GM03348 (cell line): ENCODE results near the gene SRP68.
"Not testable (repeated sequence)": the region's sequence is repeated elsewhere in the genome, so short reads cannot be mapped to it uniquely, and the experiment has no call there.

ENCODE experiments used
- DNase-seq: peaks from one replicate; pipeline ENCODE4 v3.0.0; 2012; ENCODE audit warnings: low spot score

Gene SRP68

DNA sequence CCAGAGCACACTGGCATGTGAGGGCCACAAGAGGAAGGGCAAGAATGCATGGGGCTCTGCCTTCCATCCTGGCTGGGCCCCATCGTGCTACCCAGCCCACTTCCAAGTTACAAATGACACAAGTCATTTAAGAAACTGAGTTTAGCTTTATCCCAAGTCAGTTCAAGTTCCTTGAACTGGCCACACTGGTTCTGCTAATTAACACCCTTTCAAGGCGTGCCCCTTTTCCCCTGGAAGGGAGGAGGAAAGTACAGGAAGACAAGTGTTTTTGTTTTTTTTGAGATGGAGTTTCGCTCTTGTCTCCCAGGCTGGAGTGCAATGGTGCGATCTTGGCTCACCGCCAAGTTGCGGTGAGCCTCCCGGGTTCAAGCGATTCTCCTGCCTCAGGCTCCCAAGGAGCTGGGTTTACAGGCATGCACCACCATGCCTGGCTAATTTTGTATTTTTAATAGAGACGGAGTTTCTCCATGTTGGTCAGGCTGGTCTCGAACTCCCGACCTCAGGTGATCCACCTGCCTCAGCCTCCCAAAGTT lies 27.8 kb downstream of the SRP68 start:
- DNase-seq: not testable (repeated sequence)

DNA sequence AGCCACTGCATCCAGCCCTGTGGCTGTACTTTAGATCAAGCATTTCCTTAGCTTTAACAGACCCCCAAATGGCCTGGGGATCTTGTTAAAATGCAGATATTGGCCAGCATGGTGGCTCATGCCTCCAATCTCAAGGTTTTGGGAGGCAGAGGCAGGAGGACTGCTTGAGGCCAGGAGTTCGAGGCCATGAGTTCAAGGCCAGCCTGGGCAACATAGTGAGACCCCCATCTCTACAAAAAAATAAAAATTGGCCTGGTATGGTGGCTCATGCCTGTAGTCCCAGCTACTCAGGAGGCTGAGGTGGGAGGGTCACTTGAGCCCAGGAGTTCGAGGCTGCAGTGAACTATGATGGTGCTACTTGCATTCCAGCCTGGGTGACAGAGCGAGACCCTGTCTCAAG lies 29.4 kb downstream of the SRP68 start:
- not testable (repeated sequence) for DNase-seq

DNA sequence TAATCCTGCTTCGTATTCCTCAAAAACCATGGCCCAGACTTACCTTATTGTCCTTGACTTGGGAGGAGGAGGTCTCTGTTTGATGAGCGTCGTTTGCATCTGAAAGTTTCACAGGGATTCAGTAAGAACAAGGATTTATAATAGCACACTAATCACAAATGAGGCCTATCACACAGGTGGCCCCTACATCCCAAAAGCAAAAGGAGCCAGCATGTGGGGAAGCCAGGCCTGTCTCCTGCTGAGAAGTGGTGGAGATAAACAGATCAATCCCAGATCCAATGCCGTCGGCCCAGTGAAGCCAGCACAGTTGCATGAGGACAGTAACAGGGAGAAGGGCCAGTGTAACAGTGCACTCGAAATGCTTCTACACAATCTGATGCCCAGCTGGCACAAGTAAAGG lies 31.9 kb downstream of the SRP68 start:
- DNase-seq: no peak

DNA sequence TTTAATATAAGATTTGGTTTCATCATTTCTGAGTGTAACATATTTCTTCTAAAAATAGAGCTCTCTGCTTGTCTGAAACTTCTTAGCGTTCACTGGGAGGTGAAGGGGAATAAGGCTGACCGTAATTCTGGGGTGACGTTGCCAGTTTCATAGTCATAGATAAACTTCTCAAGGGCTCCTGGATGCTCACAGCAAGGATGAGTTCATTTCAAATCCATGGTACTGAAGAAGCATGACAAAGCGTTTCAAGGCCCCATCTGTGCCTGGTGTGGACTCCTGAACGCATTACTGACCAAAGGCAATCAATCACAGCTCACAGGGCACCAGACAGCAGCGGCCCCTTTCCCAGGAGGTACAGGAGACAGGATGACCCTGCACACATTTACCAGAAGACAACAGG lies 33.2 kb downstream of the SRP68 start:
- no peak for DNase-seq

DNA sequence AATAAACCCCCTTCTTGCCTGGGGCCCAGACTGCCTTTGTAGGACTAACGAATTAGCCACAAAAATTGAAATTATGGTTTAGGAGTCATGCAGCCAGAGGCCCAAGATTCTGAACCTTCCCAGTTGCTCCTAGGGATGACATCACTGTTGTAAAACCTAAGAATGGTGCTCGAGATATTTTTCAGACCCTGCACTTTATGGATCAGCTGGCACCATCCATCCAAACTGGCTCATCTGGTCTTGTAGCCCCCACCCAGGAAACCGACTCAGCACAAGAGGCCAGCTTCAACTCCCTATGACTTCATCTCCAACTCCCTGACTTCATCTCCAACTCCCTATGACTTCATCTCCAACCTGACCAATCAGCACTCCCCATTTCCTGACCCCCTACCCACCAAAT lies 34.3 kb downstream of the SRP68 start:
- DNase-seq: no peak

DNA sequence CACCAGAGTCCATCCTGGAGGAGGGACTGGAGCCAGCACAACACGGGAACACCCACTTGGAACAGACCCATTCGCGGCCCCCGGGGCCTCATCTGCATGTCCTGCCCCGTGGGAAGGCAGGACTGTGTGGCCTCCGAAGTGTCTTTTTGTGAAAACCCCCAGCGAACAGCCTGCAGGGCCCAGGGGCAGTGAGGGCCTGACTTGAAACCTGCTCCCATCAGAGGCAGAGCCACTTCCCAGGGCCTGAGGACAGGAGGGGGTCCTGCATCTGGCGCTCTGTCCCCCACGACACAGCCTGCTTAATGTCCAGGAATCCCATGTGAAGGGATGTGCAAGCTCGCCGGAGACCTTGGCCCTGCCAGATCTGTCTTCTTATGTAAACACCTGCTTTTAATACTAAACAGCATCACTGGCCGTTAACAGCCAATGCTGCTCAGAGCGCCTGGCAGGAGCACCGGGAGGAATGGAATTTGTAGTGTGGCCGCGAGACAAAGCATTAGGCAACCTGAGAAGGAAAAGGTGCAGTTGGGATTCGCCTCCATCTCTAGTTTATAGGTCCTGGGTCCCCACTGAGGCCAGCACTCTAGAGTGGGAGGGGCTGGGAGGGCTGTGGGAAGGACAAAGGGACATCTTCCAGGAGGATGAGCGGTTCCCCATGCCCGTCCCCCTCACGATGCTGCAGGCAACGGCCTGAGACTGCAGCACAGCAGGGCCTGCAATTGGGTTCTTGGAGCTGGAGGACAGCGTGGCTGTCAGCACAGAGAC lies 35.6 kb downstream of the SRP68 start:
- DNase-seq: no peak

DNA sequence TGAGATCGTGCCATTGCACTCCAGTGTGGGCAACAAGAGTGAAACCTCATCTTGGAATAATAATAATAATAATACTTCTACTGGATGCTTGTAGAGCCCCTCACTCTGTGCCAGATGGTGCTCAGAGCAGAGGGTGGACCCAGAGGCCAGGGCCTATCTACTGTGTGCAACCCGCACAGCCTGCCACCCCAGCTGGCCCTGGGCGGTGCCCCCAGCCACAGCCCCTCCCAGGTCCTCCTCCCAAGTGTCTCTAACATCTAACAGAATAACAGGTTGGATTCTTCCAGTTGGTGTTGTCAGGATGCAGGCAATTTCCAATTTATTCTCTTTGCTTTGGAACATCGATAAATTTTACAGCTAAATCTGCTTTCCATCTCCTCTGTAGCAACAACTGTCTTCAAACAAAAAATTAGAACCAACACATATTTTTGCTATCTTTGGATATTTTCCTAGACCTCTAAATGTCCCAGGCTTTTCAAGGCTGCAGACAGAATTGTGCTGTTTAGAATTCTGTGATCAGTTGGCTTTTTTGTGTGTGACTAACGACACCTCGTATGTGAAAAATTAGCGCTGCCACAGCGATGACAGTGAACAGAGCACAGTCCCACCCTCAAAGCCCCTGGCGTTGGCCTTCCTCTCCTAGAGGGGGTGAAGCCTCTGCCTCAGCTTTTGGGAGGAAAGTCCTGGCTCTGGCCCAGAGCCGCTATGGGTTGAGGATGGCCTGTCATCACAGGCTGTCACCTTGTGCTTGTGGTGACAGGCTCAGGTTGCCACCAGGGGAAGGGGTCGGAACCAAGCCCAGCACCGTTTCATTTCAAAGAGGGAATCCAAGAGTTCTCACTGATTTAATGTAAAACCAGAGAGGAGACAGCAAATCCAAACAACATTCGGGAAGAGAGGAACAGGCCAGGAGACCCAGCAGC lies 37.6 kb downstream of the SRP68 start:
- DNase-seq: no peak

DNA sequence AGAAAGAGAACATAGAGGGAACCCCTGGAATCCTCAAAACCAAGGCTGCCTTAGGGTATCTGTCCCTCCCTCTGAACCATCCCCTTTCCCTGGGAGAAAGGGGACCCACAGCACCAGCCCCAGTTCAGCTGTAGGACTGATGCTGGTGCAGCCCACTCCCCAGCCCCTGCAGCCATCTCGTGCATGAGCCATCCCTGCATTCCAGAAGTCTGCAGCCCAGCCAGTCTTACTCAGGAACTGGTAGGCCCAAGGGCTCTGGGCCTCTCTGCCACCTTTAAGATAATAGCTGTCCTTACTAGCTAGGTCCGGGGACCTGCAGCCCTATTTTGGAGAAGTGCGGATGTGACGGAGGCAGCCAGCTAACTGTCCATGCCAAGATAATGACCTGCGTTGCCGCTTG lies 39.2 kb downstream of the SRP68 start:
- no peak for DNase-seq

DNA sequence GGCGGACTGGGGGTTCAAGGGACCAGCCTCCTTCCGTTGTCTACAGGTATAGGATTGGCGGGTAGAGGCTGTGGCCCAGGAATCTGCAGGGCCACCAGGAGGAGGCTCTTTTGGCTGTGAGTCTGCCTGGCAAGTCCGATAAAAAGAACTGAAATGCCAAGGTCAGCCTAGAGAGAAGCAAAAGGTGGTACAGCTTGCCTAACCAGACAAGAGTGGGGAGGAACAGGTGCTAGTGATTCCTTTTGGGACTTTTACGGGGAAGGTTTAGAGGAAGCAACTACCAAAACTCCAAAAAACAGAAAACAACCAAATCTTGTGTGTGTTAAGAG lies 39.6 kb downstream of the SRP68 start:
- DNase-seq: no peak

DNA sequence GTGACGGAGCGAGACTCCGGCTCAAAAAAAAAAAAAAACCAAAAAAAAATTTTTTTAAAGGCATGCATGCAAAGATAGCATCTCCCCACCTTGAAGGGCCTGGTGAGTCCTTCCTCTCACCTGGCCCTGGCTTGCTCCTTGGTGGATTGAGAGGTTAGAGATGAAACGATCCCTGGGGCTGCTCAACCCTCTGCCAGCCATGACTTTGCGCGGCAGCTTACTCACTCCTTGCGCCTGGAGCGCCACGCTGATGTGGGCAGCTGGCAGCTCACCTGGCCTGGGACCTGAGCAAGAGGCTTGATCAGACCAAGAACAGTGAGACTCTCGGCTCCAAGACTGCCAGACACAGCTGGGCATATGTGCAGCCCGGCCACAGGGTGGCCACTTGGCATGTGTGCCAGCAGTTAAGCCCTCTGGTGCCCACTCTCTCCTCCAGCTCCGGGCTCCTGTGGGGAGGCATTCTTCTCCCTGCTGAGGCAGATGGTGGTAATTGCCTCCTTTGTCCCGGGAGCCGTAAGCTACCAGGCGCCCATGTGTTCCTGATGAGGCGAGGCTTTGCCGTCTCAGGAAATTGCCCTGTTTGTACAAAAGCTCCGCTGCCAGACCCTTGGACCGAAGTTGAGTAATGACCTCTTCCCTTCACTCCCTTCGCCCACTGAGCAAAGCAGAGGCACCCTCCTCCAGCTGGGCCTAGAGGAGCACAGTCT lies 40.1 kb downstream of the SRP68 start:
- DNase-seq: no peak

DNA sequence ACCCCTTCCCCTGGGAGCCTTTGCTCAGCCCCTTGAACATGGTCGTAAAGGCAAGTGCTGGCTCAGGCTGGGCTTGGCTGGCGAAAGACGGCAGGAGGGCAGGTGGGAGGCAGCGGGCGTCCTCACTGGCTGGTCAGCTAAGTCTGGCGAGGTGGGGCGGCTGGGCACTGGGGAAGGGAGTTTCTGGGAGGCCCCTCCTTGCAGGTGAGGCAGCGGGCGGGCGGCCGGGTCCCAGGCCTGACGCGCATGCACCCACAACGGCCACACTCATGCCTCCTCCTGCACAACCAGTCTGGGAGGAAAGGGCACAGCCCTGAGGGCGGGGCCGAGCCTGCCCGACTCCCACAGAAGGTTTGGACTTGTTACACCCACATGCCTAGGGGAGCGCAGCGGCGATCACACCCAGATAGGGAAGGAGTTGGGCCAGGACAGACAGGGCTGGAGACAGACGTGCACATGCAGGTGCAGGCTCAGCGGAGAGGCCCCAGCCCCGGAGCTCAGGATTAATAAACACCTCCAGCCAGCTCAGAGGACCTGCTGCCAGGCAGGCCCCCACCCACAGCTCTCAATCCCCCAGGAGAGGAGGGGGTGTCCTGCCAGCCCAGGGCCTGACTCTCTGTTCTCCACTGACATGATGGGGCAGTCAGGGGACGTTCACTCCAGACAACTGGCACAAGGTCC lies 45.0 kb downstream of the SRP68 start, which contains the start of gene EVPL:
Gene EVPL (minus strand): TSS at position 148 of the 681 bp plus-strand sequence. CDS start 108 bp downstream, at position 40.
- DNase-seq: no peak

DNA sequence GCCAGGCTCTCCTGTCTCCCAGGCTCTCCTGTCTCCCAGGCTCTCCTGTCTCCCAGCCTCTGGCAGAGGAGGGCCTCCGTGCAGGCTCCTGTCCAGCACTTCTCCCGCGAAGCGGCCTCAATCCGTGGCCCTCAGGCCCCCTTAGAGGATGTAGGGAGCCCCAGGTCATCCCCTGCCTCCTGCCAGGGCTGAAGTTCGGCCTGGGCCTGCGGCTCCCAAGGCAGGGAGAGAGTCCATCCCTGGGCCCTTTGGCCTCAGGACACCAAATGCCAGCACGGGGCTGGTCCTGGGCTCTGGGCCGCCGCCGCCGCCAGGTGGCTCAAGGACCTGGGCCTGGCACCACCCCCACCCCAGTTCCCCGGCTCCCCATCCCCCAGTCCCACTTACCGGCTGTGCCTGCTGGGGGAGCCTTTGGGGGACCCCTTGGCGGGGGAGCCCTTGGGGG lies 45.6 kb downstream of the SRP68 start:
- DNase-seq: no peak

DNA sequence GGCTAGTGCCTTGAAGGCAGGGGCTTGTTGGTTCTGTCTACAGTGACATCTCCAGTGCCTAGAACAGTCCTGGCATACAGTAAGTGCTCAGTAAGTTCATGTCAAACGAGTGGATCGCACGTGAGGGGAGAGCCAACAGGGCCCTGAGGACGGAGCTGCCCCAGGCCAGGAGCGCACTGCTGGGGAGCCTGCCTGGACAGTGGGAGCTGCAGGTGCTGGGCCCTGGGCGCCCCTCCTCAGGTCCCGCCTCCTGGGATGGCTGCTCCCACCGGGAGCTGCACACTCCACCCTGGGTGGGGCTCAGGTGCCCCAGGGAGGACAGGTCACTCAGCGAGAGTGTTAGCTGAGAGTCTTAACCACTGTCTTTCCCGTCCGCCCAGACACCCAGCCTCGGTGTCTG lies 47.0 kb downstream of the SRP68 start:
- DNase-seq: no peak

DNA sequence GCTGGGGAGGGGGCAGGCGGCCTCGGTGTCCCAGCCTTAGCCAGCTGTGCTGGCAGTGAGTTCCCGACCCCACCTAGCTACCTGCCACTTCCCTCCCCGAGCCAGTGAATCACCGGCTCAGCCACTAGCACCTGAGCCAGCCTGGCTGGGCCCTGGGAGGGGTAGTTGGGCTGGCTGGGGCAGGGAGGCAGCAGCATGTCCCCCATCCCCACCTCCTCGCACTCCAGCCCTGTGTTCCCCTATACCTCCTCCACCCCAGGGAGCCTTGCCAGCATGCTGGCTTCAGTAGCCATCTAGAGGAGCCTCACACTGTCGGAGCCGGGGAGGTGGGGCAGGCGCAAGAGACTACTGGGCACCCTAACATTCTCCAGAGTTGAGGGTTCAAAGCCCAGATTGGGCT lies 48.0 kb downstream of the SRP68 start:
- no peak for DNase-seq

DNA sequence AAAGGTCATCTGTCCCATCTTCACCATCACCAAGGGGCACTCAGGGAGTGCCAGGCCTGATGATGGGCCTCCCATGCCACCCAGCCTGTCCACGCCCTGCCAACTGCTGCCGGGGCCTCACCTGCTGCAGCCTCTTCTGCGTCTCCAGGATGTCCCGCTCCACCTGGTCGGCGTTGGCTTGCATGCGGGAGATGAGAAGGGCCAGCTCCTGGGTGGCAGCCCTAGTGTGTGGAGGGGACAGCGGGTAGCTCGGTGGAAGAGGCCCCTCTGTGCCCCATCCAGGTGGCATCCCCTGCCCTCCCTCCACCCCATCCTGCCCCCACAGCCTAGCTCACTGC lies 48.4 kb downstream of the SRP68 start:
- DNase-seq: no peak

DNA sequence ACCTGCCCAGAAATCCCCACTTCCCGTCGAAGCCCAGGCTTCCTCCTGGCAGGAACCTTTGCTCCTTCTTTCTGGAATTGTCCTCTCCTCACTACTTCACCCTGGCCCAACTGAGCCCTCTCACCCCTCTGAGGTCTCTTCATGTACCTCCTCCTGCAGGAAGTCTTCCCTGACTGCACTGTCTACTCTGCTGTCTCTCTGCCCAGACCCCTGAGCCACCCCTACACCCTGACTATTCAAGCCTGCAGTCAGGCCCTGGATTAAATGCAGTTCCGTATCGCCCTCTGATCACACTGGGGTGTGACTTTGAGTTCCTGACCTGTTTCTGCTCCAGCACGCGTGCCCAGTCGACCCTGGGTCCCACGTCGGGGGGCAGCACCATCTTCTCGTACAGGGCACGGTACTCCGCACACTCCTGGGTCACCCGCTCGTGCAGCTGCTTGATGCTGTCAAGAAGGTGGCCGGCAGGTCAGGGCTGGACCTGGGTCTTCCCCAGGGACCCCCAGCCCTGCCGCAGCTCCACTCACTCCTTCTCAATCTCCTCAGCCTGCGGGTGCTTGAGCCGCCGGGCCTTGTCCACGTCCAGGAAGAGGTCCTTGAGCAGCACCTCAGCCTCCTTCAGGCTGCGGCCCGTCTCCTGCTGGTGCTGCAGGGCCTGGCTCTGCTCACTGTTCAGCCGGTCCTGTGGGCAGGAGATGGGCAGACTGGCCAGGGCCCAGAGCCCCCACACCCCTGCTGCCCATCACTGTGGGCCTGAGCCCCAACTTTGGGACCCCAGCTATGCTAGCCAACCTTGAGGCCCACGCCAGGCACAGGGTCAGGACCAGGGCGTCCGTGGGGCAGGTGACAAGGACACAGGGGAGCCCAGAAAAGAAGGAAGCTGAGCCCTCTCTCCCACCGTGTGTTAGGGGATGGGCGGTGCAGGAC lies 49.1 kb downstream of the SRP68 start:
- DNase-seq: no peak

DNA sequence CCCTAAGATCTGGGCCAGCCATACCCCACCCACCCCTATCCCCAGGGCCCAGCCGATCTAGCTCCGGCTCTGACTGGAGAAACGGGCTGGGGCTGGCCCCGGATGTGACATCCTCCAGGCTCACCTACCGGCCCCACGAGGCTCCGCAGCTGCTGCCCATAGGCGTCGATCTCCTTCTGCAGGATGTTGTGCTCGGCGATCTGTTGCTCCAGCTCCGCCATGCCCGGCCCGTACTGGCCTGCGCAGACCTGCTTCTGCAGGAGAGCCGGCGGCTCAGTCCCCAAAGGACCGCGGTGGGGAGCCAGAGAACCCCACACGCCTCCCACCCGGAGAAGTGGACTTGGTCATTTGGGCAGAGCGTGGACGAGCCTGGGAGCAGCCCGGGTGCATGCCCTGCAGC lies 50.0 kb downstream of the SRP68 start:
- no peak for DNase-seq

DNA sequence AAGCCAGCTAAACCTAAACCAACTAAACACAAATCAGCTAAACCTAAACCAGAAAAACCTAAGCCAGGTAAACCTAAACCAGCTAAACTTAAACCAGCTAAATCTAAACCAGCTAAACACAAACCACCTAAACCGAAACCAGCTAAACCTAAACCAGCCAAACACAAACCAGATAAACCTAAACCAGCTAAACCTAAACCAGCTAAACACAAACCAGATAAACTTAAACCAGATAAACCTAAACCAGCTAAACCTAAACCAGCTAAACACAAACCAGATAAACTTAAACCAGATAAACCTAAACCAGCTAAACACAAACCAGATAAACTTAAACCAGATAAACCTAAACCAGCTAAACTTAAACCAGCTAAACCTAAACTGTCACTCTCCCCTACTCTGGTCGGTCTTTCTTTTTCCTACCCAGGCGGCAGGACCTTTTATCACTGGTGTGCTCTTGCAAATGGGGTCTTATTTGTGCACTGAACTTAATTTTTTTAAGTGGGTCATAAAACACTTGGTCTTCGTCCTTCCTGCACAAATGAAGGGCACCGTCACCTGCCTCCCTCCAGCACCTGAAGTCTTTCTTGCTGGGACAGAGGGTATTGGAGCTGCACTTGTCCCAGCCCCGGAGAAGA lies 52.4 kb downstream of the SRP68 start:
- DNase-seq: no peak

DNA sequence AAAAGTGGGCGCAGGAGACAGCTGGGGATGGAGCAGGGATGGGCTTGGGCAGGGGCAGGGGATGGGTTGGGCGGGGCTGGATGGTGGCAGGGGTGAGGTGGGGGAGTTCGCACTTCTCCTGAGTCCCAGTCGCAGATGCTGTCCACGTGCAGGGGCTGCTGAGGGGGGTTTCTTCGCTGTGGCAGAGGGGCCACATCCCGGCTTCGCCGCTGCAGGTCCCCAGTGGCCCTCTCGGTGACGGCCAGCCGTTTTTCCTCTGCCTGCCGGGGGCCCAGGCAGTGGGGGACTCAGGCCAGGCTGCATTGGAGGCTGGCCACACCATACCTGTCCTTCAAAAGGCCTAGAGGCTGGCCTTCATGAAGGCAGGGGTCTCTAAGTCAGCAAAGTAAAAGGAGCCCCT lies 53.5 kb downstream of the SRP68 start:
- DNase-seq: no peak

DNA sequence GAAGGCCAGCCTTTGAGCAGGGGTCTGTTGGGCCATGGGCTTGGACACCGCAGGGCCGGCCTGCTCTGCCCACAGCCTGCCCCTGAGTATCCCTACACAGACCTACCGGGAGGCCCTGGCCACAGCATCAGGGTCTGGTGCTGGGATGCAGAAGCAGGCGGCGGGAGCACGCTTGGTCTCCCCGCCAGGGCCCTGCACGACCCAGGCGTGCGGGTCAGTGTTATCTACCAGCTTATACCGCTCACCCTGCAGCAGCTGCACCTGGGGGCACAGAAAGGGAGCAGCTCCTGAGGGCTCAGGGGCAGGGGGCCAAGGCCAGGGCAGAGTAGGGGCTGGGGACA lies 54.0 kb downstream of the SRP68 start:
- no peak for DNase-seq
